Smooth muscle cell (in vitro differentiated cells): ENCODE results near the gene TMEM130. TPM values are rescaled to one million over a fixed set of nuclear protein-coding genes. Genes with fewer than 3 reads are reported as not detected.

Experiments
- DNase-seq: peaks from one replicate; lab custom pipeline; 2025; ENCODE audit not compliant: unreplicated experiment; lab: John Stamatoyannopoulos, UW
- H2AFZ ChIP-seq: fragments of 200-600 bp; sonication (generic); 2 replicates; pipeline ENCODE4 v1.6.0; 2016; ENCODE audit warnings: antibody characterized with exemption, low read depth, mild to moderate bottlenecking
- H3F3A ChIP-seq: fragments of 200-600 bp; sonication (generic); 2 replicates; pipeline ENCODE4 v1.6.0; 2017; ENCODE audit warnings: antibody characterized with exemption, low read depth
- H3K27ac ChIP-seq: fragments of 200-600 bp; sonication (generic); 2 replicates; pipeline ENCODE4 v1.5.1; 2016; ENCODE audit warnings: low read depth, mild to moderate bottlenecking
- H3K27me3 ChIP-seq: fragments of 200-600 bp; sonication (generic); 2 replicates; pipeline ENCODE4 v1.6.1; 2016; ENCODE audit warnings: low read depth, mild to moderate bottlenecking
- H3K36me3 ChIP-seq: fragments of 200-600 bp; sonication (generic); 2 replicates; pipeline ENCODE4 v1.5.1; 2016; ENCODE audit warnings: low read depth
- H3K4me1 ChIP-seq: fragments of 200-600 bp; sonication (generic); 2 replicates; pipeline ENCODE4 v1.5.1; 2016; ENCODE audit warnings: low read depth
- H3K4me2 ChIP-seq: fragments of 200-600 bp; sonication (generic); 2 replicates; pipeline ENCODE4 v1.6.0; 2016; ENCODE audit warnings: mild to moderate bottlenecking
- H3K4me3 ChIP-seq: fragments of 200-600 bp; sonication (generic); 2 replicates; pipeline ENCODE4 v1.5.1; 2016; ENCODE audit warnings: mild to moderate bottlenecking
- H3K79me2 ChIP-seq: fragments of 200-600 bp; sonication (generic); 2 replicates; pipeline ENCODE4 v1.6.0; 2016; ENCODE audit warnings: low read depth, mild to moderate bottlenecking
- H3K9ac ChIP-seq: fragments of 200-600 bp; sonication (generic); 2 replicates; pipeline ENCODE4 v1.6.0; 2016; ENCODE audit warnings: low read depth
- H3K9me3 ChIP-seq: fragments of 200-600 bp; sonication (generic); replicated peaks from 2 replicates; pipeline ENCODE4 v1.5.1; 2016; ENCODE audit warnings: low read depth
- H4K20me1 ChIP-seq: fragments of 200-600 bp; sonication (generic); 2 replicates; pipeline ENCODE4 v1.6.0; 2016; ENCODE audit warnings: low read depth
- WGBS: methylation state at CpG from one replicate; pipeline ENCODE4 v1.1.7; 2016; ENCODE audit warnings: low lambda C conversion rate; 5-methylcytosine and 5-hydroxymethylcytosine counted together
- polyA plus RNA-seq: library from polyadenylated mRNA; unstranded; fragments of >200 nt; fragmentation: Nextera tagmentation; extraction: Ambion mirVana; gene quantifications from 2 replicates; pipeline ENCODE4 v1.2.1, GENCODE V29; 2016
- total RNA-seq: library from RNA; depleted of rRNA; stranded (reverse); fragments of >200 nt; gene quantifications from 2 replicates; pipeline ENCODE4 v1.2.3, GENCODE V29; 2014
- TF ChIP-seq, protein P1 (sequence below): fragments of 200-600 bp; sonication (generic); IDR thresholded peaks from 2 replicates; pipeline ENCODE4 v1.5.1; 2017; ENCODE audit warnings: borderline replicate concordance, mild to moderate bottlenecking, antibody characterized with exemption; ENCODE audit not compliant: insufficient read depth, poor library complexity, severe bottlenecking

The TMEM130 gene
- total and polyA plus RNA-seq, 2 experiments from 2014 or later: 0.22 to 0.83 TPM

DNA sequence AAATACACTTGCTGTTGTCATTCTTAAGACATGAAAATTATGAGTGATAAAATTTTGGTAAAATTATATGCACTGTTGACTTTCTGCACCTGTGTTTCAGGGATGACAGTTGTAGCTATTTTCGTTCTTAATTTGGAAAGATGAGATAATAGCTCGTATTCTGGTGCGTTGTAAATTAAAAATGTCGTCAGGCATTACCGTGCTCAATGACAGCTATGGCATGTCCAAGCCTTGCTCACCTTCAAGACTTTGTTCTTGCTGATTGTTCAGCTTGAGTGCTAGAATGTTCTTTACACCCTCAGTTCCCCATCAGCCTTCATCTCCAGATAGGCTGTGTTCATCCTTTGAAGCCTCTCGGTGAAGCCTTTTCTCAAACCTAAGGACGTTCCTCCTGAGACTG lies 30.0 kb upstream of the TMEM130 start:
- peaks cover 36% of the 10 kb centered on the region for H3K36me3 ChIP-seq
- 97% methylated on average over 7 of the region's 7 CpGs for WGBS

DNA sequence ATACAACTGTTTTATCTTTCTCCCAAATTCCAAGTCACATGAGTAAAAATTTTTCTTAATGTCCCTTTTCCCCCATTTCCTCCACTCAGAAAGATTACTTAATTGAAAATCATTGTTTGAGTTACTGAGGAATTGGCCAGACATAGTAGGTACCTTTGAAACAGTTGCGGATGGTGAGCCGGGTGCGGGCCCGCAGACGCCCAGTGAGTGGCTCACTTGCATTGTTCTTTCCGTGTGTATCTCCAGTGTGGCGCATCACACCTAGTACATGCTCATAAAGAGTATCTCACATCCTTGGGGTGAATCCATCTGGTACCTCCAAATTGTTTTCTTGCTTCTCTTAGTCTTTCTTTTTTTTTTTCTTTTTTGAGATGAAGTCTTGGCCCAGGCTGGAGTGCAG lies 22.8 kb upstream of the TMEM130 start:
- Histone ChIP-seq H3K79me2 (no peaks in the 10 kb centered on the region), H3K27ac (no peak overlapping the region), H2AFZ (no peak overlapping the region), H3K9me3 (no peaks in the 10 kb centered on the region), H3K36me3 (peaks cover 46% of the 10 kb centered on the region), H3K9ac (no peak overlapping the region), H3K4me3 (no peak overlapping the region), H3K4me2 (no peak overlapping the region), H3K27me3 (no peaks in the 10 kb centered on the region), H3F3A (no peaks in the 10 kb centered on the region), H4K20me1 (peaks cover 13% of the 10 kb centered on the region), H3K4me1 (no peaks in the 10 kb centered on the region)
- no peak for DNase-seq
- TF ChIP-seq, protein P1, sequence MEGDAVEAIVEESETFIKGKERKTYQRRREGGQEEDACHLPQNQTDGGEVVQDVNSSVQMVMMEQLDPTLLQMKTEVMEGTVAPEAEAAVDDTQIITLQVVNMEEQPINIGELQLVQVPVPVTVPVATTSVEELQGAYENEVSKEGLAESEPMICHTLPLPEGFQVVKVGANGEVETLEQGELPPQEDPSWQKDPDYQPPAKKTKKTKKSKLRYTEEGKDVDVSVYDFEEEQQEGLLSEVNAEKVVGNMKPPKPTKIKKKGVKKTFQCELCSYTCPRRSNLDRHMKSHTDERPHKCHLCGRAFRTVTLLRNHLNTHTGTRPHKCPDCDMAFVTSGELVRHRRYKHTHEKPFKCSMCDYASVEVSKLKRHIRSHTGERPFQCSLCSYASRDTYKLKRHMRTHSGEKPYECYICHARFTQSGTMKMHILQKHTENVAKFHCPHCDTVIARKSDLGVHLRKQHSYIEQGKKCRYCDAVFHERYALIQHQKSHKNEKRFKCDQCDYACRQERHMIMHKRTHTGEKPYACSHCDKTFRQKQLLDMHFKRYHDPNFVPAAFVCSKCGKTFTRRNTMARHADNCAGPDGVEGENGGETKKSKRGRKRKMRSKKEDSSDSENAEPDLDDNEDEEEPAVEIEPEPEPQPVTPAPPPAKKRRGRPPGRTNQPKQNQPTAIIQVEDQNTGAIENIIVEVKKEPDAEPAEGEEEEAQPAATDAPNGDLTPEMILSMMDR: no peak
- 99% methylated on average over 7 of the region's 7 CpGs for WGBS

More for the DNA sequence above, 30.0 kb upstream of the TMEM130 start:
- Histone ChIP-seq H3K27ac (no peak overlapping the region), H2AFZ (no peak overlapping the region), H3K4me2 (no peak overlapping the region), H3K9ac (no peak overlapping the region), H3K4me3 (no peak overlapping the region), H3K27me3 (no peaks in the 10 kb centered on the region), H4K20me1 (no peaks in the 10 kb centered on the region), H3K79me2 (no peaks in the 10 kb centered on the region), H3K9me3 (no peaks in the 10 kb centered on the region), H3F3A (no peaks in the 10 kb centered on the region), H3K4me1 (no peaks in the 10 kb centered on the region)
- TF ChIP-seq, protein P1: no peak
- DNase-seq: no peak

DNA sequence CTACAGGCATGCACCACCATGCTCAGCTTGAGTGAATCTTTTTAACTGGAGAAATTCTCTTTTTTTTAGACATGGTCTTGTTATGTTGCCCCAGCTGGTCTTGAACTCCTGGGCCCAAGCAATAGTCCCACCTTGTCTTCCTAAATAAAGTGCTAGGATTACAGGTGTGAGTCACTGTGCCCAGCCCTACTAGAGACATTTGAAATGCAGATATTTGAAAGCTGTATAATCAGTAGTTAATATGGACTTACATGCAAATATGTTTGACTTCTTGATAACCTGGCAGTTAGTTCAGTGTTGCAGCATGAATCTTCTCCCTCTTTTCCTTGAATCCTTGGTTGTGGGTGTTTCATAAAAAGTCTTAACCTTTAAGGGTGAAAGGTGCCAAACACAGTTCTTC lies 17.2 kb upstream of the TMEM130 start:
- Histone ChIP-seq H3K27me3 (no peaks in the 10 kb centered on the region), H4K20me1 (peaks cover 54% of the 10 kb centered on the region), H3K9ac (no peak overlapping the region), H3K79me2 (peaks cover 49% of the 10 kb centered on the region), H3K27ac (no peak overlapping the region), H3K4me2 (no peak overlapping the region), H2AFZ (no peak overlapping the region), H3K4me3 (no peak overlapping the region), H3K36me3 (peaks cover 22% of the 10 kb centered on the region), H3F3A (no peaks in the 10 kb centered on the region), H3K4me1 (no peaks in the 10 kb centered on the region), H3K9me3 (no peaks in the 10 kb centered on the region)
- TF ChIP-seq, protein P1: no peak
- no peak for DNase-seq

DNA sequence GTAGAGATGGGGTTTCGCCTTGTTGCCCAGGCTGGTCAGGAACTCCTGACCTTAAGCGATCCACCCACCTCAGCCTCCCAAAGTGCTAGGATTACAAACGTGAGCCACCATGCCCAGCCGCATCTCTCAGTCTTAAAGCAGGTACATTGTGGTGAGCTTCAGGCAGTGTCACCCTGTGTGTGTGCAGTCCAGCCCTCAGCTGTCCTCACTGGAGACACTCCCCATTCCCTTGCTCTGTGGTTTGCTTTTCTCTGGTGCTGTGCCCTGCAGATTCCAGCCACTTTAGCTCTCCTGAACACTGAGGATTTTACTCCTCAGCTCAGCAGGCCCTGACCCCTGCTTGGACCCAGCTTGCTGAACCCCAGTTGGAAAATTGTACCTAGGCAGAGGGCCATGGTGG lies 14.6 kb upstream of the TMEM130 start:
- Histone ChIP-seq H3K4me3 (no peak overlapping the region), H2AFZ (no peak overlapping the region), H3K4me1 (peaks cover 6% of the 10 kb centered on the region), H3K79me2 (peaks cover 72% of the 10 kb centered on the region), H3K27me3 (no peaks in the 10 kb centered on the region), H3K27ac (no peak overlapping the region), H3F3A (no peaks in the 10 kb centered on the region), H3K9ac (no peak overlapping the region), H3K4me2 (no peak overlapping the region), H3K36me3 (peaks cover 13% of the 10 kb centered on the region), H4K20me1 (peaks cover 71% of the 10 kb centered on the region), H3K9me3 (no peaks in the 10 kb centered on the region)
- 100% methylated on average over 4 of the region's 4 CpGs for WGBS
- no peak for DNase-seq
- TF ChIP-seq, protein P1: no peak
